Thyroid gland (tissue), 4 donors: Measurements from ENCODE around the gene NADSYN1.

Experiments used
- CTCF ChIP-seq, 6 experiments: fragments of 200-600 bp in 3 of 6; fragments of 450-650 bp in 3 of 6; sonication (generic) in 3 of 6; IDR thresholded peaks; one replicate each; pipeline ENCODE4 v1.5.1; 2016 to 2019; ENCODE audit warnings: antibody characterized with exemption in 6 of 6, mild to moderate bottlenecking in 2 of 6, inconsistent platforms in 1 of 6, moderate library complexity in 1 of 6
- POLR2A ChIP-seq, 2 donors: fragments of 450-650 bp; IDR thresholded peaks; one replicate each; pipeline ENCODE4 v1.6.1; 2017; ENCODE audit warnings: antibody characterized with exemption in 2 of 2, mild to moderate bottlenecking in 2 of 2, moderate library complexity in 1 of 2

- no peak for TF ChIP-seq CTCF (IDR thresholded peaks at IDR 0.05)
- no peak for TF ChIP-seq POLR2A (IDR thresholded peaks at IDR 0.05)
Observed at GRCh38 chr11:71545405-71545966, 92.5 kb downstream of the NADSYN1 start.
